GM23338 (cell line): ENCODE results near the gene RUFY1.
"Not testable (repeated sequence)": the region's sequence is repeated elsewhere in the genome, so short reads cannot be mapped to it uniquely, and the experiment has no call there.

Source experiments
- CREB1 ChIP-seq: fragments of 250-450 bp; sonication (Bioruptor Pico); IDR thresholded peaks from 2 replicates; pipeline ENCODE4 v1.5.0; 2020; ENCODE audit warnings: low read depth, mild to moderate bottlenecking, moderate library complexity
- CTCF ChIP-seq, 2 experiments: fragments of 200-600 bp in 1 of 2; sonication (generic) in 1 of 2; conservative IDR thresholded peaks; 2 replicates each; pipeline versions ENCODE4 v1.5.1 to v1.6.1; 2016 to 2017; ENCODE audit warnings: antibody characterized with exemption in 2 of 2, low read depth in 2 of 2, mild to moderate bottlenecking in 2 of 2, moderate library complexity in 1 of 2
- ETS1 ChIP-seq: IDR thresholded peaks from 2 replicates; pipeline ENCODE4 v1.6.1; 2016; ENCODE audit warnings: antibody characterized with exemption
- EZH2 ChIP-seq: fragments of 200-600 bp; sonication (generic); IDR thresholded peaks from one replicate; pipeline ENCODE4 v1.8.0; 2017; ENCODE audit warnings: antibody characterized with exemption, mild to moderate bottlenecking, low read depth; ENCODE audit not compliant: unreplicated experiment
- EZH2phosphoT487 ChIP-seq: fragments of 200-600 bp; sonication (generic); IDR thresholded peaks from one replicate; pipeline ENCODE4 v1.8.1; 2018; ENCODE audit warnings: antibody characterized with exemption; ENCODE audit not compliant: unreplicated experiment
- JUNB ChIP-seq: IDR thresholded peaks from one replicate; pipeline ENCODE4 v1.6.1; 2016; ENCODE audit warnings: antibody characterized with exemption; ENCODE audit not compliant: unreplicated experiment
- POLR2AphosphoS5 ChIP-seq: IDR thresholded peaks from 2 replicates; pipeline ENCODE4 v1.6.1; 2016; ENCODE audit warnings: antibody characterized with exemption, low read depth
- REST ChIP-seq: IDR thresholded peaks from one replicate; pipeline ENCODE4 v1.6.1; 2018; ENCODE audit warnings: antibody characterized with exemption; ENCODE audit not compliant: unreplicated experiment
- STAT1 ChIP-seq: IDR thresholded peaks from one replicate; pipeline ENCODE4 v1.6.1; 2016; ENCODE audit warnings: antibody characterized with exemption; ENCODE audit not compliant: unreplicated experiment
- ZNF114 ChIP-seq: fragments of 250-450 bp; sonication (Bioruptor Pico); IDR thresholded peaks from 2 replicates; pipeline ENCODE4 v1.5.0; 2020; ENCODE audit warnings: mild to moderate bottlenecking, moderate library complexity
- ZNF331 ChIP-seq: fragments of 250-450 bp; sonication (Bioruptor Pico); IDR thresholded peaks from 2 replicates; pipeline ENCODE4 v1.5.0; 2020; ENCODE audit warnings: low read depth, mild to moderate bottlenecking, moderate library complexity
- ZNF462 ChIP-seq: fragments of 250-450 bp; sonication (Bioruptor Pico); IDR thresholded peaks from 2 replicates; pipeline ENCODE4 v1.5.0; 2020; ENCODE audit warnings: mild to moderate bottlenecking, moderate library complexity

GRCh38 chr5:179642626-179643025, 92.3 kb downstream of the RUFY1 start:
- not testable (repeated sequence) for TF ChIP-seq CTCF (conservative IDR thresholded peaks at IDR 0.05; ENCODE audit: low read depth in 2 of 2); POLR2AphosphoS5; EZH2; ETS1; ZNF114 (CRISPR knock-in tag); EZH2phosphoT487; REST; CREB1 (CRISPR knock-in tag); STAT1; ZNF462 (CRISPR knock-in tag); ZNF331 (CRISPR knock-in tag); JUNB
